ENCODE measurements around the gene QRFP.

DNA sequence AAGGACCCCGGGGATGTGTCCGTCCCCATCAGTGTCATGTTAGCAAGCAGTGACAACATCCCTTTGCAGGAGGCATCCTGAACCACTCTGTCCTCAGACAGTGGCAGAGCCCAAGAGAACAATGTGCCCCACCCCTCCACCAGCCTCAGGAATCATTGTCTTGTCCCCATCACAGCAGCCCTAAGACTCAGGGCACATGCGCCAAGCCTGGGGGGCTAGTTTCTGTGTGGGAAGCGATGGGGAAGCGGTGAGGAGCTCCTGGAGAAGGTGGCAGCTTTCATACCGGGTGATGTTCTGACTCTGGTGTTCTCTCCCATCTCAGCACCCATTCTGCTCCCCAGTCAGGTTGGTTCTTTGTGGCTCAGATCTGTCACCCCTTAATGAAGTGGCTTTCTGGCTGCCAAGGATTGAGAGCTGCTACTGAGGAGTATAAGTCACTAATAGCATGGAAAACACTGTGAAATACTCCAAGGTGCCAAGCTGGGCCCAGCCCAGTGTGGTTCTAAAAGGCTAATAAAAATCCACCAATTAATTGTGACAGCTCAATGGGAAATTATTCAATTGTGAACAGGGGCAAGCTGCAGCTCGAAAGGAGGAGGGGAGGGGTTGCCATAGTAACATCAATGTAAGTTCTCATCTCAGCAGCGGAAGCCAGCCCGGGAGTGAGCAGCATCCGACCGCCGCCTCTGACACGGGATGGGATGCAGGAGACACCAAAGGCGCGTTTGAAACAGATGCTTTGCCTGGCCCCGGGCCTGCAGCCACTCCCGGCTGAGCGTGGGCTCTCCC, 4.7 kb downstream of the QRFP start:
- no peak for TF ChIP-seq POLR2A (IDR thresholded peaks at IDR 0.05)
- TF ChIP-seq, protein P1, sequence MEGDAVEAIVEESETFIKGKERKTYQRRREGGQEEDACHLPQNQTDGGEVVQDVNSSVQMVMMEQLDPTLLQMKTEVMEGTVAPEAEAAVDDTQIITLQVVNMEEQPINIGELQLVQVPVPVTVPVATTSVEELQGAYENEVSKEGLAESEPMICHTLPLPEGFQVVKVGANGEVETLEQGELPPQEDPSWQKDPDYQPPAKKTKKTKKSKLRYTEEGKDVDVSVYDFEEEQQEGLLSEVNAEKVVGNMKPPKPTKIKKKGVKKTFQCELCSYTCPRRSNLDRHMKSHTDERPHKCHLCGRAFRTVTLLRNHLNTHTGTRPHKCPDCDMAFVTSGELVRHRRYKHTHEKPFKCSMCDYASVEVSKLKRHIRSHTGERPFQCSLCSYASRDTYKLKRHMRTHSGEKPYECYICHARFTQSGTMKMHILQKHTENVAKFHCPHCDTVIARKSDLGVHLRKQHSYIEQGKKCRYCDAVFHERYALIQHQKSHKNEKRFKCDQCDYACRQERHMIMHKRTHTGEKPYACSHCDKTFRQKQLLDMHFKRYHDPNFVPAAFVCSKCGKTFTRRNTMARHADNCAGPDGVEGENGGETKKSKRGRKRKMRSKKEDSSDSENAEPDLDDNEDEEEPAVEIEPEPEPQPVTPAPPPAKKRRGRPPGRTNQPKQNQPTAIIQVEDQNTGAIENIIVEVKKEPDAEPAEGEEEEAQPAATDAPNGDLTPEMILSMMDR (IDR thresholded peaks at IDR 0.05 in 4 of 5, conservative IDR thresholded peaks at IDR 0.05 in 1 of 5): no peak

Data from gastrocnemius medialis (tissue), 4 donors.